ENCODE measurements around the gene C12orf60.

DNA sequence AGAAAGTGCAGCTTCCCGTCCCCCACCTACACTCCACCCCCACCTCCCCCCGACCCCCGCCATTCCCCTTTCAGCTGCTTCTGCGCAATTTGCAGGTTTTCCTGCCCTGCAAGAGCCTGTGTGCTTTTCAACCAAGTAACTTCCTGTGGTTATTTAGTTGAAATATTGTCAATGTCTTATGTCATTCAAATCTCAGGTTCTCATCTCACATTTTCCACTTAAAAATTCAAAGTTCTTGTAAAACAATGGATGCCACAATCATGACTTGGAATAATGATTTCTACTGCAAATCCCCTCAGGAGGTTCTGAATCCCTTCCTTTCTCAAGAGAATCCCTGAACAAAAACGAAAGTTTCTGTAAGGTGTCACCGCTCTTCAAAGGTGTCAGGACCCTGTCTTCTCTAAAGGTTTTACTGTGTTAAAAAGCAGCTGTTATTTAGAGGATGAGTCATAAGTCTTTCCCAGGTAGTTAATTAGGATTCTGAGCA, 31.8 kb upstream of the C12orf60 start:
- TF ChIP-seq POLR2A (IDR thresholded peaks at IDR 0.05; ENCODE audit: low read length) (no peak), GATA1 (IDR thresholded peaks at IDR 0.05; ENCODE audit: low read depth, low read length) (no peak)

All from erythroblast (primary cell).